Stimulated activated CD4-positive, alpha-beta T cell treated with anti-CD3 and anti-CD28 coated beads, Interleukin-15, amount 100 ng/mL, for 1 hour (primary cell): ENCODE measurements around the gene CREB3L1.

ENCODE experiments used
- DNase-seq, 2 donors: peaks; one replicate each; pipeline ENCODE4 v3.0.0-alpha.2; 2020; ENCODE audit warnings: low read depth in 1 of 2, low spot score in 1 of 2

CREB3L1 gene

GRCh38 chr11:46342239-46342638 lies 64.8 kb downstream of the CREB3L1 start:
- DNase-seq = no peak

DNA sequence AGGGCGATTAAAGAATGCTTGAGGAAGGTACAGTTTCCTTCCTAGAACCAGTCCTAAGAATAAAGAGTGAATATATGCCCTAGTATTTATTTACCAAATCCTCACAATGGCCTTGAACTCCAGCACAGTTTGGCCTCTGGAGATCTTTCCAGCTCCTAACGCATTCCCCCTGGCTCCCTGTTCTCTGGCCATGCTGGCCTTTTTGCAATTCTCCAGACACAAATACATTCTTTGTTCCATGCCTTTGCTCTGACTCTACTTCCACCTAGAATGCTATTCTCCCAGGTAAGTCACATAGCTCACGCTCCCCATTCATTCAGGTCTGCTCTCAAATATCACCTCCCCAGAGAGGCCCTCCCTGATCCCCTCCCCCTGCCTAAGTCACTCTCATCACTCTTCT lies 66.1 kb downstream of the CREB3L1 start:
- no peak for DNase-seq

GRCh38 chr11:46345131-46345597 lies 67.7 kb downstream of the CREB3L1 start:
- no peak for DNase-seq

GRCh38 chr11:46345881-46346484 lies 68.5 kb downstream of the CREB3L1 start:
- no peak for DNase-seq

- peak; percentile 87 to 89 for DNase-seq
Observed at GRCh38 chr11:46346886-46347636, 69.6 kb downstream of the CREB3L1 start, which contains the start of gene DGKZ. Gene DGKZ, plus strand, starts transcription at chr11:46347463. Its CDS starts 197 bp downstream, at chr11:46347660.

- DNase-seq = no peak
Observed at GRCh38 chr11:46347637-46348311, 70.3 kb downstream of the CREB3L1 start.

- DNase-seq = peak in 1 of 2 donors; percentile 37
Observed at GRCh38 chr11:46348566-46349401, 71.3 kb downstream of the CREB3L1 start.

GRCh38 chr11:46350695-46351094 lies 73.2 kb downstream of the CREB3L1 start:
- no peak for DNase-seq

GRCh38 chr11:46351148-46351547 lies 73.7 kb downstream of the CREB3L1 start:
- DNase-seq = no peak

- DNase-seq = no peak
Observed at GRCh38 chr11:46351606-46352005, 74.1 kb downstream of the CREB3L1 start.

- DNase-seq = peak; percentile 58 to 60
Observed at GRCh38 chr11:46352063-46352841, 74.8 kb downstream of the CREB3L1 start.

- DNase-seq = no peak
Observed at GRCh38 chr11:46353698-46354097, 76.2 kb downstream of the CREB3L1 start.

- no peak for DNase-seq
Observed at GRCh38 chr11:46356924-46357482, 79.5 kb downstream of the CREB3L1 start.

GRCh38 chr11:46357483-46357936 lies 80.0 kb downstream of the CREB3L1 start:
- no peak for DNase-seq

DNA sequence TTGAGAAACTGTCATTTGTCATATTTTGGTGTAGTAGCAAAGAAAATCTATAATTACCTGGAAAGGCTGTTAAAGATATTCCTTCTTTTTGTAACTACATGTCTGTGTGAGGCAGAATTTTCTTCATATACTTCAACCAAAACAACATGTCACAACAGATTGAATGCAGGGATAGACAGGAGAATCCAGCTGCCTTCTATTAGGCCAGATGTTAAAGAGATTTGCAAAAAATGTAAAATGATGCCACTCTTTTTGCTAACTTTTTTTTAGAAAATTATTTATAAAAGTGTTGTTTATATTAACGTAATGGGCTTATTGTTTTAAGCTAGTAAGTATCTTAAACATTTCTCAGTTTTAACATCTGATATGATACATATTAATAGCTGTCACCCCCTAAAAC lies 82.5 kb downstream of the CREB3L1 start:
- DNase-seq = no peak

- no peak for DNase-seq
Observed at GRCh38 chr11:46360878-46361277, 83.4 kb downstream of the CREB3L1 start.

- peak; percentile 34 to 49 for DNase-seq
Observed at GRCh38 chr11:46361283-46362155, 84.1 kb downstream of the CREB3L1 start.

DNA sequence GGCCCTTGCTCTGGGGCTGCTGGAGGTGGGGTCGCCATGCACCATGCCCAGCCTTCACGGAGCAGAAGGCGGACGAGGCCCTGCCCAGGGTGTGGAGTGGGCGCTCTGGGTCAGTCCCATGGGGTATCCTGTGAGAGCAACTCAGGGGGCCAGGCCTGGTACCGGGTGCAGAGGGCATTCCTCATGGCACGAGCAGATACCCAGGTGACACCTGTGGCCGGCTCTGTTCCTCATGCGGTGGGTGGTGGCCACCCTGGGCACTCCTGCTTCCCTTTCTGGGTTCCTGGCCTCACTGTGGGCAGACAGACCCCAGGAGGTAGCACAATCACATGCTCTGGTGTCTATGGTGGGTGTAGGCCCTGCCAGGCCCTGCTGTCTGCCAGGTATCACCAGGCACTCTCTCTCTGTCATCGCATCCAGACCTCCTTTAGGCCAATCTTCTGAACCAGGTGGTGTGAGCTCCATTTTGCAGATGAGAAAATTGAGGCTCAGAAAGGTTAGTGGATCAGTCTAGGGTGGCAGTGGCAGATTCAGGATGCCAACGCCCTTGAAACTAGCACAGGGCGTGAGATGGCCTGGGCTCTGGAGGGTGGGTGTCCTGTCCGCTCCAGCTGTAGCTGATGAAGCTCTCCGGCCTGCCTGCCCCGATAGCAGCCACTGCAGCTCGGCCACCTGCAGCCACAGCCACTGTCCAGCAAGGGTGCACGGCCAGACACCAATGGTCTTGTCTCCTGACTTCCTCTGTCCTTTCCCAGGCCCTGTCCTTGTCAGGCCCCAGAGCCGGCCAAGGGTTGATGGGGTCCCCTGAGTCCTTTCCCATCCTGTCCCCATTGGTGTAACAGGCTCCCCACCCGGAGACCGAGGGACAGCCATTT lies 84.9 kb downstream of the CREB3L1 start:
- DNase-seq = no peak
